GM12878 (cell line): ENCODE data around the gene IL1RL1. TPM values are rescaled to one million over a fixed set of nuclear protein-coding genes. Genes with fewer than 3 reads are reported as not detected.
A peak's percentile ranks its signal among the peaks of the same experiment; 100 is the strongest.

Experiments
- ATAC-seq: fragments of 200-7000 bp; cut with Tn5 transposase; 3 replicates; pipeline ENCODE4 v1.9.1; 2020; ENCODE audit warnings: mild to moderate bottlenecking, moderate library complexity
- BruUV-seq: library from RNA; stranded (reverse); fragments of 400-500 nt; replicated peaks from 2 replicates; lab custom pipeline; 2021; lab: Mats Ljungman, UMichigan
- CTCF ChIA-PET: fragments of 300-600 bp; sonication (Branson Sonifier 250); formaldehyde crosslinking; extraction: SDS; loops from one replicate; lab custom pipeline; 2021; ENCODE audit warnings: inconsistent platforms; lab: Yijun Ruan, JAX
- POLR2A ChIA-PET: fragments of 350-600 bp; formaldehyde crosslinking; extraction: SDS; loops from one replicate; lab custom pipeline; 2021; ENCODE audit warnings: inconsistent platforms; lab: Charles Lee
- RAD21 ChIA-PET: fragments of 300-600 bp; sonication (Branson Sonifier 250); formaldehyde crosslinking; loops from one replicate; lab custom pipeline; 2023; ENCODE audit warnings: antibody characterized with exemption; ENCODE audit not compliant: unreplicated experiment; lab: Charles Lee
- SMC1A ChIA-PET: fragments of 300-600 bp; sonication (Branson Sonifier 250); formaldehyde crosslinking; loops from one replicate; lab custom pipeline; 2023; ENCODE audit not compliant: unreplicated experiment, uncharacterized antibody; lab: Charles Lee
- DNase-seq: peaks from one replicate; pipeline ENCODE4 v3.0.0-alpha.2; 2011; ENCODE audit warnings: low read depth, low spot score
- FAIRE-seq: peaks from 3 replicates; lab custom pipeline; 2011; peaks lifted over from hg19 to GRCh38; lab: Jason Lieb, UNC
- H2AFZ ChIP-seq: 2 replicates; pipeline ENCODE4 v1.6.0; 2011; ENCODE audit warnings: low read depth, low read length, control low read depth; ENCODE audit not compliant: control insufficient read depth
- H3K27ac ChIP-seq: 2 replicates; pipeline ENCODE4 v1.5.1; 2011; ENCODE audit warnings: control low read depth; ENCODE audit not compliant: control insufficient read depth, insufficient read depth
- H3K27me3 ChIP-seq, 2 experiments: replicated peaks in 1 of 2; 2 replicates each; pipeline versions ENCODE4 v1.6.0 to v1.6.1; 2011; ENCODE audit warnings: low read length in 1 of 2; ENCODE audit not compliant: control insufficient read depth in 2 of 2, insufficient read depth in 2 of 2
- H3K36me3 ChIP-seq, 2 experiments: 2 replicates each; pipeline ENCODE4 v1.5.1; 2011; ENCODE audit warnings: low read length in 1 of 2; ENCODE audit not compliant: control insufficient read depth in 2 of 2, insufficient read depth in 2 of 2
- H3K4me1 ChIP-seq: 2 replicates; pipeline ENCODE4 v1.6.1; 2011; ENCODE audit warnings: mild to moderate bottlenecking, low read length, moderate library complexity, mixed read lengths; ENCODE audit not compliant: control insufficient read depth, insufficient read depth
- H3K4me2 ChIP-seq: 2 replicates; pipeline ENCODE4 v1.6.0; 2011; ENCODE audit warnings: control low read depth; ENCODE audit not compliant: control insufficient read depth, insufficient read depth
- H3K4me3 ChIP-seq: fragments of 200-600 bp; sonication (generic); 2 replicates; pipeline ENCODE4 v1.5.1; 2016
- H3K79me2 ChIP-seq: 2 replicates; pipeline ENCODE4 v1.6.0; 2011; ENCODE audit warnings: low read length; ENCODE audit not compliant: control insufficient read depth, insufficient read depth
- H3K9ac ChIP-seq: 2 replicates; pipeline ENCODE4 v1.8.0; 2011; ENCODE audit warnings: low read length, control low read depth, mixed read lengths; ENCODE audit not compliant: control insufficient read depth, insufficient read depth
- H3K9me3 ChIP-seq: replicated peaks from 3 replicates; pipeline ENCODE4 v1.5.1; 2011; ENCODE audit warnings: mild to moderate bottlenecking, low read length; ENCODE audit not compliant: control insufficient read depth, insufficient read depth
- H4K20me1 ChIP-seq: 2 replicates; pipeline ENCODE4 v1.6.0; 2011; ENCODE audit not compliant: control insufficient read depth, insufficient read depth
- CREB1 ChIP-seq: IDR thresholded peaks from 2 replicates; pipeline ENCODE4 v1.6.1; 2012; ENCODE audit warnings: low read depth, mild to moderate bottlenecking, inconsistent platforms
- EGR1 ChIP-seq, 2 experiments: IDR thresholded peaks; 1 replicate in 1 of 2; 2 replicates in 1 of 2; pipeline ENCODE4 v1.6.1; 2011 to 2012; ENCODE audit warnings: low read depth in 2 of 2, low read length in 2 of 2, borderline replicate concordance in 1 of 2, mild to moderate bottlenecking in 1 of 2, moderate library complexity in 1 of 2
- JUNB ChIP-seq: IDR thresholded peaks from 2 replicates; pipeline ENCODE4 v1.6.1; 2016; ENCODE audit warnings: antibody characterized with exemption, mild to moderate bottlenecking
- KDM1A ChIP-seq: fragments of 200-600 bp; sonication (generic); IDR thresholded peaks from 2 replicates; pipeline ENCODE4 v1.6.1; 2016; ENCODE audit warnings: borderline replicate concordance
- POLR2AphosphoS5 ChIP-seq: IDR thresholded peaks from 2 replicates; pipeline ENCODE4 v1.6.1; 2011; ENCODE audit warnings: mild to moderate bottlenecking, low read length, inconsistent platforms
- ZBED1 ChIP-seq: IDR thresholded peaks from 2 replicates; pipeline ENCODE4 v1.6.1; 2016; ENCODE audit warnings: borderline replicate concordance
- WGBS: methylation state at CpG from one replicate; pipeline ENCODE4 v1.1.6; 2016; ENCODE audit warnings: low lambda C conversion rate; ENCODE audit not compliant: insufficient replicate concordance, insufficient coverage; ENCODE audit errors: missing lambda C conversion rate; 5-methylcytosine and 5-hydroxymethylcytosine counted together
- in situ Hi-C: fragments of 300-500 bp; cut with MboI; formaldehyde crosslinking; loops from 9 replicates; pipeline ENCODE4 v1.14.3; 2018; ENCODE audit warnings: mixed read lengths
- intact Hi-C: fragments of 100-400 bp; cut with micrococcal nuclease; formaldehyde crosslinking; loops from one replicate; pipeline ENCODE4 v1.14.2; 2022; ENCODE audit not compliant: unreplicated experiment
- polyA plus RNA-seq, 11 experiments: library from polyadenylated mRNA; depleted of rRNA in 4 of 11; unstranded in 6 of 11; stranded (reverse) in 5 of 11; fragments of >200 nt; fragmentation: Nextera tagmentation in 4 of 11; fragmentation: Illumina TruSeq in 1 of 11; extraction: Ambion mirVana in 4 of 11; extraction: Trizol in 1 of 11; gene quantifications; 1 replicate in 1 of 11; 2 replicates in 10 of 11; pipeline versions ENCODE4 v1.2.1 to v1.2.3, GENCODE V29; 2011 to 2016; ENCODE audit warnings: inconsistent platforms in 2 of 11, missing spikeins in 2 of 11, low read depth in 1 of 11
- total RNA-seq, 4 experiments: library from RNA; depleted of rRNA in 3 of 4; stranded (reverse); fragments of >200 nt in 3 of 4; fragmentation: Illumina TruSeq in 1 of 4; extraction: Trizol in 1 of 4; gene quantifications; 2 replicates each; pipeline versions ENCODE4 v1.2.1 to v1.2.3, GENCODE V29; 2013 to 2021
- TF ChIP-seq, protein P1 (sequence below): IDR thresholded peaks from 2 replicates; pipeline ENCODE4 v1.6.1; 2011; ENCODE audit warnings: borderline replicate concordance, low read depth, mild to moderate bottlenecking, moderate library complexity, low read length; ENCODE audit not compliant: insufficient read depth, poor library complexity, severe bottlenecking

Gene IL1RL1
- total and polyA plus RNA-seq, 10 of the 15 experiments (the other 5 are each of a cell fraction or from before 2014, with no cell fraction given), result 0.08 to 0.18 TPM; not detected in 8

DNA sequence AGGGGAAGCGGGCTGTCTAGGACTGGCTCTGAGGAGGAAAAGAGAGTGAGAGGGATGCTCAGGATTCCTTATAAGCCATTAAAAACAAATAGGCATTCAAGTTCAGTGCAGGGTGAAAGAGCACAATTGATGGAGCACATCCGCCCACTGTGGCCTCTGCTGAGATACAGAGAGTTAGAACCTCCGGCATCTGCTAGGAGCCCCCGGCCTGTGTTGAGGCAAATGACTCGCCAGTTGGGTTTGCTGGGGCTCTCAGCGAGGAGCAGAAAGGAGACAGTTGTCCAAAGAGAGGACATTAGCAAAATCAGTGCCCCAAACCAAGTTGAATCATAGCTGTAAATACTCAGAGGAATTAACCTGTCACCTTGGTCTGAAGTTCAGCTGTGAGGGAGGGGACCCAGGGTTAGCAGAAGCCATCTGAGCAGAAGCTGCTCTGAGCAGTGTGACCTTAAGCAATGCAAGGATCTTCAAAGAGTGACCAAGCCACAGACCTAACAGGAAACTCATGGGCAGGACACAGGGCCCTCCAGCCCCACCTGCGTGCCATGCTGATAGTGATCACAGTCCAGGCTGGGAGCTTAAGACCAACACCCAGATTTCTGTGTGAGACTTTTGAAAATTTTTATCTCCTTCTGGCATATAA is 88.3 kb downstream of the IL1RL1 start:
- Histone ChIP-seq H3K27me3 (no peaks in the 10 kb centered on the region), H3K79me2 (no peaks in the 10 kb centered on the region), H3K4me3 (no peak overlapping the region), H3K9ac (no peak overlapping the region), H3K4me2 (no peak overlapping the region), H3K27ac (no peak overlapping the region), H3K4me1 (no peaks in the 10 kb centered on the region), H3K36me3 (no peaks in the 10 kb centered on the region; a peak in 1 of 4 replicates), H2AFZ (no peak overlapping the region), H3K9me3 (no peaks in the 10 kb centered on the region), H4K20me1 (no peaks in the 10 kb centered on the region)
- ChIA-PET CTCF (no interaction called here), SMC1A (no interaction called here), RAD21 (no interaction called here), POLR2A (no interaction called here)
- in situ Hi-C loops (no loop called here), intact Hi-C loops (no loop called here)
- WGBS, result 30% methylated on average over 7 of the region's 7 CpGs
- BruUV-seq, result no TSS peak
- ATAC-seq, result peak; percentile 37
- TF ChIP-seq ZBED1 (peak; percentile 40; the same call in 1 of the 2 replicates), EGR1 (IDR thresholded peaks at IDR 0.05; ENCODE audit: borderline replicate concordance in 1 of 2, low read depth in 2 of 2, low read length in 2 of 2) (peak in 1 of 2 experiments; percentile 25; a peak in 1 of 3 replicates), POLR2AphosphoS5 (peak; percentile 23; the same call in 1 of the 2 replicates), JUNB (no peak), KDM1A (no peak), CREB1 (no peak)
- TF ChIP-seq, protein P1, sequence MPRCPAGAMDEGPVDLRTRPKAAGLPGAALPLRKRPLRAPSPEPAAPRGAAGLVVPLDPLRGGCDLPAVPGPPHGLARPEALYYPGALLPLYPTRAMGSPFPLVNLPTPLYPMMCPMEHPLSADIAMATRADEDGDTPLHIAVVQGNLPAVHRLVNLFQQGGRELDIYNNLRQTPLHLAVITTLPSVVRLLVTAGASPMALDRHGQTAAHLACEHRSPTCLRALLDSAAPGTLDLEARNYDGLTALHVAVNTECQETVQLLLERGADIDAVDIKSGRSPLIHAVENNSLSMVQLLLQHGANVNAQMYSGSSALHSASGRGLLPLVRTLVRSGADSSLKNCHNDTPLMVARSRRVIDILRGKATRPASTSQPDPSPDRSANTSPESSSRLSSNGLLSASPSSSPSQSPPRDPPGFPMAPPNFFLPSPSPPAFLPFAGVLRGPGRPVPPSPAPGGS, result peak; percentile 23
- no peak for FAIRE-seq
- no peak for DNase-seq
